ENCODE measurements around the gene REXO1.

- TF ChIP-seq PREB (CRISPR knock-in tag; IDR thresholded peaks at IDR 0.05; ENCODE audit: borderline replicate concordance), result no peak
- TF ChIP-seq GRHL2 (CRISPR knock-in tag; IDR thresholded peaks at IDR 0.05; ENCODE audit: insufficient replicate concordance, severe bottlenecking), result no peak
- no peak for TF ChIP-seq ATF3 (CRISPR knock-in tag; conservative IDR thresholded peaks at IDR 0.05)
- TF ChIP-seq CTCF (IDR thresholded peaks at IDR 0.05), result no peak
- TF ChIP-seq CREM (CRISPR knock-in tag; IDR thresholded peaks at IDR 0.05), result no peak
- no peak for TF ChIP-seq MAX (CRISPR knock-in tag; IDR thresholded peaks at IDR 0.05)
- no peak for TF ChIP-seq FOXK1 (CRISPR knock-in tag; IDR thresholded peaks at IDR 0.05)
- TF ChIP-seq ZNF232 (CRISPR knock-in tag; IDR thresholded peaks at IDR 0.05), result no peak
- TF ChIP-seq TEAD1 (CRISPR knock-in tag; IDR thresholded peaks at IDR 0.05), result no peak
- no peak for TF ChIP-seq NFE2L1 (CRISPR knock-in tag; IDR thresholded peaks at IDR 0.05)
Observed at GRCh38 chr19:1850809-1851653, 2.7 kb upstream of the REXO1 start.

All from WTC11 (cell line).